Hepatocyte (in vitro differentiated cells): ENCODE data around the gene SLC30A1.

Experiments used
- CTCF ChIP-seq: fragments of 200-600 bp; sonication (generic); IDR thresholded peaks from 2 replicates; pipeline ENCODE4 v1.5.1; 2016; ENCODE audit warnings: antibody characterized with exemption, mild to moderate bottlenecking; ENCODE audit not compliant: poor library complexity
- EZH2 ChIP-seq: fragments of 200-600 bp; sonication (generic); IDR thresholded peaks from 2 replicates; pipeline ENCODE4 v1.6.1; 2016; ENCODE audit warnings: antibody characterized with exemption, mild to moderate bottlenecking, borderline replicate concordance
- EZH2phosphoT487 ChIP-seq: fragments of 200-600 bp; sonication (generic); IDR thresholded peaks from one replicate; pipeline ENCODE4 v1.6.1; 2018; ENCODE audit warnings: antibody characterized with exemption, mild to moderate bottlenecking, low read depth, moderate library complexity; ENCODE audit not compliant: unreplicated experiment, severe bottlenecking

GRCh38 chr1:211581526-211581925 lies 2.6 kb upstream of the SLC30A1 start:
- TF ChIP-seq EZH2 (no peak), CTCF (no peak), EZH2phosphoT487 (no peak)
